Gastrocnemius medialis (tissue), 4 donors: Measurements from ENCODE around the gene CLEC10A. TPM values are rescaled to one million over a fixed set of nuclear protein-coding genes. Genes with fewer than 3 reads are reported as not detected.

Experiments used
- ATAC-seq, 2 donors: fragments of 150-250 bp; one replicate each; pipeline ENCODE4 v1.9.1; 2016
- DNase-seq, 2 donors: peaks; one replicate each; pipeline ENCODE4 v3.0.0-alpha.2; 2019
- H3K27ac ChIP-seq, 4 donors: fragments of 200-600 bp; sonication (generic); 1 replicate in 1 of 4; 2 replicates in 3 of 4; pipeline ENCODE4 v1.5.1; 2016 to 2018; ENCODE audit warnings: mild to moderate bottlenecking in 2 of 4, moderate library complexity in 1 of 4
- H3K27me3 ChIP-seq, 3 donors: fragments of 200-600 bp; sonication (generic) in 2 of 3; 1 replicate in 1 of 3; 2 replicates in 2 of 3; pipeline versions ENCODE4 v1.5.1 to v1.6.0; 2016 to 2019; ENCODE audit warnings: mild to moderate bottlenecking in 1 of 3, moderate library complexity in 1 of 3
- H3K36me3 ChIP-seq, 2 donors: fragments of 200-600 bp; sonication (generic) in 1 of 2; one replicate each; pipeline ENCODE4 v1.5.1; 2017 to 2018
- H3K4me1 ChIP-seq, 2 donors: fragments of 200-600 bp; sonication (generic) in 1 of 2; one replicate each; pipeline ENCODE4 v1.5.1; 2016 to 2017; ENCODE audit warnings: mild to moderate bottlenecking in 2 of 2
- H3K4me3 ChIP-seq, 4 donors: fragments of 200-600 bp; sonication (generic) in 3 of 4; 1 replicate in 1 of 4; 2 replicates in 3 of 4; pipeline ENCODE4 v1.5.1; 2016 to 2019; ENCODE audit warnings: mild to moderate bottlenecking in 2 of 4
- H3K9me3 ChIP-seq, 3 donors: fragments of 200-600 bp; sonication (generic) in 2 of 3; 1 replicate in 1 of 3; 2 replicates in 2 of 3; pipeline ENCODE4 v1.5.1; 2016 to 2019
- CTCF ChIP-seq, 5 experiments: fragments of 450-650 bp in 3 of 5; fragments of 200-600 bp in 2 of 5; sonication (generic) in 2 of 5; IDR thresholded peaks in 4 of 5; conservative IDR thresholded peaks in 1 of 5; 1 replicate in 4 of 5; 2 replicates in 1 of 5; pipeline ENCODE4 v1.5.1; 2016 to 2019; ENCODE audit warnings: antibody characterized with exemption in 5 of 5, mild to moderate bottlenecking in 3 of 5, moderate library complexity in 3 of 5
- POLR2A ChIP-seq, 2 donors: fragments of 450-650 bp; IDR thresholded peaks; one replicate each; pipeline ENCODE4 v1.6.1; 2017; ENCODE audit warnings: antibody characterized with exemption in 2 of 2, mild to moderate bottlenecking in 2 of 2, moderate library complexity in 2 of 2
- in situ Hi-C, 4 donors: fragments of 200-750 bp; cut with MboI; loops; one replicate each; pipeline versions ENCODE4 v1.15.0 to v1.8.0; 2017; ENCODE audit warnings: low sequenced_read_pairs in 4 of 4
- intact Hi-C: fragments of 100-400 bp; cut with DNase I; formaldehyde crosslinking; loops from one replicate; pipeline ENCODE4 v1.15.1; 2023; ENCODE audit warnings: low total_unique reads
- total RNA-seq, 4 donors: library from RNA; depleted of rRNA; stranded (reverse); fragments of >200 nt; gene quantifications; one replicate each; pipeline versions ENCODE4 v1.1.0 to v1.2.3, GENCODE V29; 2016

CLEC10A gene
- total RNA-seq, 4 donors from 2014 or later = 1.3 to 2.8 (median 2.3) TPM; not detected in 1

DNA sequence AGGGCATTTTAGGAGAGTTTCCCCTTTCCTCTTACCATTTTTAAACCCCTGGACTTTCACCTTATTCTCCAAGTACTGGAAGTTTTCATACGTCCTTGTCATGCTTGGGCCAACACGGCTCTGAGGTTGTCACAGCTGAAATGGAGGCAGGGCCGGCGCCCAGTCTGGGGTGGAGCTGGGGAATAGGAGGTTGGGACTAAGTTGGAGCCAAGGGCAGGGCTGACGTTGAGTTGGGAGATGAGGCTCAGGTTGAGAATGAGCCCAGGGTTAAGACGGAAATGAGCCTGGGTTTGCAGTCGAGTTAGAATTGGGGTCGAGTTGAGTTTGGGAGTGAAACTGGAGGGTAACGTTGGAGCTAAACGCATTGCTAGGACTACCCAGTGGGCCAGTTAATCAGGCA is 1.3 kb downstream of the CLEC10A start:
- intact Hi-C loops = no loop called here
- H3K4me1 ChIP-seq = no peaks in the 10 kb centered on the region
- in situ Hi-C loops = no loop called here
- H3K27ac ChIP-seq = no peak overlapping the region
- DNase-seq (no peak), ATAC-seq (no peak)
- H3K36me3 ChIP-seq = no peaks in the 10 kb centered on the region
- no peaks in the 10 kb centered on the region for H3K9me3 ChIP-seq
- peaks cover 0 to 4% (median 0%) of the 10 kb centered on the region in 3 donors for H3K27me3 ChIP-seq
- no peak overlapping the region for H3K4me3 ChIP-seq
- TF ChIP-seq POLR2A (IDR thresholded peaks at IDR 0.05) (no peak), CTCF (IDR thresholded peaks at IDR 0.05 in 4 of 5, conservative IDR thresholded peaks at IDR 0.05 in 1 of 5) (no peak)

DNA sequence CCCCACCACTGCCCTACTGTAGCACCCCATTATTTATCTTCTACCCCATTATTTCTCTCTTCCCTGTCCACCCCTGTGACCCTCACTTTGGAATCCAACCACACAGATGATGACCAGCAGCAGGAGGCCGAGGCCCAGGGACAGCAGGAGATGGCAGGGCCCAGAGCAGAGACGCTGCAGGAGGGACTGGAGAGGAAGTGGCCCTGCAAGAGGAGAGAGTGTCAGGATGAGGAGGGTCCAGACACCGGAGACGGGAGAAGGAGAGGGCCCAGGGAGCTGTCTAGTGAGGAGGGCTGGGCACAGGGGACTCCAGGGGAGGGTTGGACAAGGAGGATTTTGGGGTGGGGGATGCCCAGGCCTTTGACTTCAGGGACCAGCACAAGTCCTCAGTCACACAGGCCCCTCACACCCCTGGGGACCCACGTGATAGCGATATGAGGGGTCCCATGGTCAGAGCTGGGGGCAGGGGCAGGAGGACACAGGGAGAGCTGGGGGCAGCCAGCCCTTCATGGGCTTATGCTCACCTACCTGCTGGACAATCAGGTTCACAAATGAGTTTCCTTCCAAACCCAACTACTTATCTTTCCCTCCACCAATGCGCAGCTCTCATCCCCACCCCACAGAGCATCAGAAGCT is 2.0 kb downstream of the CLEC10A start:
- DNase-seq (no peak), ATAC-seq (no peak)
- no peaks in the 10 kb centered on the region for H3K4me1 ChIP-seq
- no peak overlapping the region for H3K27ac ChIP-seq
- no peak overlapping the region for H3K4me3 ChIP-seq
- TF ChIP-seq POLR2A (IDR thresholded peaks at IDR 0.05) (no peak), CTCF (IDR thresholded peaks at IDR 0.05 in 4 of 5, conservative IDR thresholded peaks at IDR 0.05 in 1 of 5) (no peak)
- no peaks in the 10 kb centered on the region for H3K36me3 ChIP-seq
- H3K9me3 ChIP-seq = no peaks in the 10 kb centered on the region
- in situ Hi-C loops (no loop called here), intact Hi-C loops (no loop called here)
- peaks cover 0 to 4% (median 0%) of the 10 kb centered on the region in 3 donors for H3K27me3 ChIP-seq

GRCh38 chr17:7074931-7075330 is 5.1 kb downstream of the CLEC10A start:
- H3K27ac ChIP-seq = no peak overlapping the region
- no peak overlapping the region for H3K4me3 ChIP-seq
- no peaks in the 10 kb centered on the region for H3K9me3 ChIP-seq
- no peak for TF ChIP-seq CTCF (IDR thresholded peaks at IDR 0.05 in 4 of 5, conservative IDR thresholded peaks at IDR 0.05 in 1 of 5)
- no peak for TF ChIP-seq POLR2A (IDR thresholded peaks at IDR 0.05)
- H3K4me1 ChIP-seq = no peaks in the 10 kb centered on the region
- ATAC-seq (no peak), DNase-seq (no peak)
- no peaks in the 10 kb centered on the region for H3K36me3 ChIP-seq
- in situ Hi-C loops (no loop called here), intact Hi-C loops (no loop called here)
- H3K27me3 ChIP-seq = no peaks in the 10 kb centered on the region

GRCh38 chr17:7072406-7072805 is 7.6 kb downstream of the CLEC10A start:
- in situ Hi-C loops = no loop called here
- no peak for TF ChIP-seq CTCF (IDR thresholded peaks at IDR 0.05 in 4 of 5, conservative IDR thresholded peaks at IDR 0.05 in 1 of 5)
- TF ChIP-seq POLR2A (IDR thresholded peaks at IDR 0.05) = no peak
- intact Hi-C loops = no loop called here
- no peaks in the 10 kb centered on the region for H3K9me3 ChIP-seq
- DNase-seq (no peak), ATAC-seq (no peak)
- no peak overlapping the region for H3K27ac ChIP-seq
- H3K27me3 ChIP-seq = no peaks in the 10 kb centered on the region
- H3K4me3 ChIP-seq = no peak overlapping the region
- H3K4me1 ChIP-seq = no peaks in the 10 kb centered on the region
- H3K36me3 ChIP-seq = no peaks in the 10 kb centered on the region

GRCh38 chr17:7070712-7071111 is 9.3 kb downstream of the CLEC10A start:
- Histone ChIP-seq H3K4me1 (no peaks in the 10 kb centered on the region), H3K4me3 (no peak overlapping the region), H3K27me3 (no peaks in the 10 kb centered on the region), H3K9me3 (no peaks in the 10 kb centered on the region), H3K27ac (no peak overlapping the region), H3K36me3 (no peaks in the 10 kb centered on the region)
- TF ChIP-seq CTCF (IDR thresholded peaks at IDR 0.05 in 4 of 5, conservative IDR thresholded peaks at IDR 0.05 in 1 of 5) (no peak), POLR2A (IDR thresholded peaks at IDR 0.05) (no peak)
- in situ Hi-C loops = no loop called here
- ATAC-seq (no peak), DNase-seq (no peak)
- intact Hi-C loops = no loop called here
